GM18909 (cell line): Measurements from ENCODE around the gene GGN.

Experiments used
- ATAC-seq: cut with Tn5 transposase; IDR thresholded peaks from one replicate; pipeline ENCODE4 v1.9.1; 2021; ENCODE audit warnings: mild to moderate bottlenecking; ENCODE audit not compliant: unreplicated experiment, poor library complexity

GGN gene

GRCh38 chr19:38388349-38389100, 691 bp upstream of the GGN start, which contains the start of gene SPRED3:
Gene SPRED3 (plus strand): TSS chr19:38388697. CDS start chr19:38390303, 1,606 bp downstream.
- ATAC-seq = no peak

- ATAC-seq = peak; percentile 11
These were observed 774 bp downstream of the GGN start for GRCh38 chr19:38386971-38387549.

- no peak for ATAC-seq
These were observed 1.4 kb downstream of the GGN start for GRCh38 chr19:38386300-38386970.

- no peak for ATAC-seq
These were observed 2.0 kb downstream of the GGN start for GRCh38 chr19:38385804-38386257.

- no peak for ATAC-seq
These were observed 2.6 kb downstream of the GGN start for GRCh38 chr19:38385057-38385803.

- no peak for ATAC-seq
These were observed 3.4 kb downstream of the GGN start for GRCh38 chr19:38384209-38385027.

GRCh38 chr19:38383743-38384142, 4.1 kb downstream of the GGN start:
- no peak for ATAC-seq

- ATAC-seq = no peak
These were observed 4.7 kb downstream of the GGN start for GRCh38 chr19:38383184-38383583.

- ATAC-seq = no peak
These were observed 6.7 kb downstream of the GGN start for GRCh38 chr19:38381138-38381537.

GRCh38 chr19:38378866-38379265, 9.0 kb downstream of the GGN start:
- ATAC-seq = no peak

GRCh38 chr19:38377052-38377451, 10.8 kb downstream of the GGN start:
- no peak for ATAC-seq

GRCh38 chr19:38376576-38376975, 11.3 kb downstream of the GGN start:
- ATAC-seq = no peak

GRCh38 chr19:38375748-38376147, 12.1 kb downstream of the GGN start:
- no peak for ATAC-seq

- no peak for ATAC-seq
These were observed 12.7 kb downstream of the GGN start for GRCh38 chr19:38375098-38375493.

GRCh38 chr19:38374332-38375097, 13.3 kb downstream of the GGN start, which contains the start of gene PSMD8:
Gene PSMD8 (plus strand): TSS chr19:38374571. CDS start chr19:38374602, 31 bp downstream.
- peak; percentile 95 for ATAC-seq

GRCh38 chr19:38373907-38374331, 13.9 kb downstream of the GGN start:
- ATAC-seq = no peak

GRCh38 chr19:38371081-38371480, 16.8 kb downstream of the GGN start:
- ATAC-seq = no peak

- ATAC-seq = no peak
These were observed 17.5 kb downstream of the GGN start for GRCh38 chr19:38370299-38370698.

- no peak for ATAC-seq
These were observed 18.2 kb downstream of the GGN start for GRCh38 chr19:38369584-38369983.
